Activated CD8-positive, alpha-beta memory T cell treated with anti-CD3 and anti-CD28 coated beads for 24 hours (primary cell): ENCODE data around the gene CUL4B.
"Not testable (repeated sequence)": the region's sequence is repeated elsewhere in the genome, so short reads cannot be mapped to it uniquely, and the experiment has no call there.

Experiments
- DNase-seq: peaks from one replicate; pipeline ENCODE4 v3.0.0-alpha.2; 2020

Gene CUL4B

DNA sequence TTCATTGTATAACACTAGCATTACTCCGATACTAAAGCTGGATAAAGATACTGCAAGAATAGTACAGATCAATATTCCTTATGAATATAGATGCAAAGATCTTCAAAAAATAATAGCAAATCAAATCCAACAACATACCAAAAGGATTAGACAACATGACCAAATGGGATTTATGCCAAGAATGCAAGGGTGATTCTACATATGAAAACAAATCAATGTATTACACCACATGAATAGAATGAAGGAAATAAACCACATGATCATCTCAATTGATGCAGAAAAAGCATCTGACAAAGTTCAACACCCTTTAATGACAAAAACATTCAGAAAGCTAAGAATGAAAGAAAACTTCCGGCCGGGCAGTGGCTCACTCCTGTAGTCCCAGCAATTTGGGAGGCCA, 42.8 kb downstream of the CUL4B start:
- no peak for DNase-seq

DNA sequence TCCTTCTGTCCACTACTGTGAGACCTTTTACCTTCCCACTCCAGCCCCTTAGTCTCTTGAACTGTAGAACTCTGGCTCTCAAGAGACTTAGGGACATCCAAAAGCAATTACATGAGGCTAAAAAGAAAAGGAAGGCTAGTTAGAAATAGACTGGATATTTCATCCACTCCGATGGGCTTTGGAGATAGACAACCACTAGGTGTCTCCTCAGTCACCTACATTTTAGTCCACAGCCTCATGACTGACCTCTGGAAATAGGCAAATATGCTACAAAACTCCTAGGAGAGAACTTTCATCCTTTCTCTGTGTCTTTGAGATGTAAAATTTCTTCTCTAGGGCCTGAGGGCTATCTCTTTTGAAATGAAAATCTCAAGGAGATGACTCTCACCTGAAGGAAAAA, 46.5 kb downstream of the CUL4B start:
- DNase-seq, result no peak

DNA sequence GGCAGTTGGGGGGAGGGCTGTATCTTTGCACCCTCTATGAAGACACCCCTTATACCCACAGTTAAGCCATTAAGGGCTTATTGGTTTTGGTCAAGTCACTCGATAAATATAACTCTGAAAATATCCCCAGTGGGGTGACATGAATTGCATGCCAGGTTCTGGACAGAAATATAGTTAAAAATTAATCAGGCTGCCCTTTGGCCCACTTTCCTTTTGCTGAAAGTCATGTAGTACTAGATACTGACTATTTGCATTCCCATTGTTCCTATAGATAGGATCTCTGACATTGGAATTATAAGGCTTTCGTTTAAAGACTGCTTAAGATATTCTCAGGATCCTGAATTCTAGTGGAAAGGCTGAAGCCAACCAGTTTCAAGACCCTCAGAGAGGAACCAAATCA, 48.1 kb downstream of the CUL4B start:
- DNase-seq, result no peak

DNA sequence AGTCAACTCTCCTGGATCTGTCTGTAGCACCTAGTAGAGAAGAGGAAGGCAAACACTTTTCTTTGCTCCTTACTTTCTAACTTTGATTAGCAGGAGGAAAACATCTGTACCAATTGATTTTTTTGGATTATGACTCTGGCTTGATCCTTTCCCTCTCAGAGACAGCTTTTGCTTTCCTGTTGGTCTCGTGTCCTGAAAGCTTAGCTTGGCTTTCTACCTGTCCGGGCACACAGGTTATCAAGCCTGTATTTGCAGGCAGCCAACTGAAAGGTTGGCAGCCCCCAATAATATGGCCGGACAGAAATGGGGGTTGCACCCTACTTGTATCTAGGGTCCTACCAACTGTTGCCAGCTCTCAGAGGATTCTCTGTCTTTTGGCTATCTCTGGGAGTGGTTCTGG, 48.5 kb downstream of the CUL4B start:
- no peak for DNase-seq

DNA sequence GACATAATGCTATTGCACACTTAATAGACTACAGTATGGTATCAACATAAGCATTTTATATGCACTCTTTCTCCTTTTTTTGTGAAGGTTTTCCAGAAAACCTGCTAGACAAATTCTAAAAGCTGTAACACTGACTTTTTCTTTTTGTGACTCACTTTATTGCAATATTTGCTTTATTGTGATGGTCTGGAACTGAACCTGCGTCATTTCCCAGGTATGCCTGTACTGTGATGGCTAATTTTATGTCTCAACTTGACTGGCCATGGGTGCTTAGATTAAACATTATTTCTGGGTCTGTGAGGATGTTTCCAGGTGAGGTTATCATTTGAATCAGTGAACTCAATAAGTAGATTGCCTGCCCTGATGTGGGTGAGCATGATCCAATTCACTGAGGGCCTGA, 56.2 kb downstream of the CUL4B start:
- DNase-seq, result no peak

DNA sequence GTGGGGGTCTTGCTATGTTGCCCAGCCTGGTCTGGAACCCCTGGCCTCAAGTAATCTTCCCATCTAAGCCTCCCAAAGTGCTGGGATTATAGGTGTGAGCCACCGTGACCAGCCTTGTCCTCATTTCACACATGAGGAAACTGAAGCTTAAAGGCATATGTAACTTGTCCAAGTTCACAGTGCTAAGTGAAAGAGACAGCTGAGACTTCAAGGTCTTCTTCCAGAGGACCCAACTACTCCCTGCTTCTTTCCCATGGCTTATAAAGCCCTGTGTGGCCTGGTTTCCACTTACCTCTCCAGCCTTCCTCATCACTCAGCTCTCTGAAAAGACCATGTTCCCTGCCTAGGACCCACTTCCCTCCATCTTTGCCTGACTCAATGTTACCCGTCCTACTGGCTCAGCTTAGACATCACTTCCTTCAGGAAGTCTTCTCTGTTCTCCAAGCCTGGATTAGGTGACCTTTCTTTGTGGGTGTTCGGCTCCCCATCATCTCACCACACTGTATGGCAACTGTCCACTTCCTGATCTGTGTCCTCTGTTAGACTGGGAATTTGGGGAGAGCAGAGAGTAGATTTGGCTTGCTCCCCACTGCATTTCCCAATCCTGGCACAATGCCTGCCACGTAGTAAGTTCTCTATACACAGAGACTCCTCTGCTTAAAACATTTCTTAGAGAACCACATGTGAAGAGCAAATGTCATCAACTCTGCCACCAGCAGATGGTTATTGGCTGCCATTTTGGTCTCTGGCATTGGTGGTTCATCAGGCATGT, 61.3 kb downstream of the CUL4B start:
- DNase-seq, result no peak

DNA sequence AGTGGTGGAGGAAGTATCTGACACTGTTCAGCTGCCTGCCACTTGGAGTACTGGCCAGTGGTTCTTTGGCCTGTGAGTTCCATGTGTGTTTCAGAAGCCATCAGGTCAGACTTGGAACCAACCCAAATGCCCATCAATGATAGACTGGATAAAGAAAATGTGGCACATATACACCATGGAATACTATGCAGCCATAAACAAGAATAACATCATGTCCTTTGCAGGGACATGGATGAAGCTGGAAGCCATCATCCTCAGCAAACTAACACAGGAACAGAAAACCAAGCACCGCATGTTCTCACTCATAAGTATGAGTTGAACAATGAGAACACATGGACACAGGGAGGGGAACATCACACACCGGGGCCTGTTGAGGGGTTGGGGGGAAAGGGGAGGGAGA, 70.6 kb downstream of the CUL4B start:
- DNase-seq, result not testable (repeated sequence)

DNA sequence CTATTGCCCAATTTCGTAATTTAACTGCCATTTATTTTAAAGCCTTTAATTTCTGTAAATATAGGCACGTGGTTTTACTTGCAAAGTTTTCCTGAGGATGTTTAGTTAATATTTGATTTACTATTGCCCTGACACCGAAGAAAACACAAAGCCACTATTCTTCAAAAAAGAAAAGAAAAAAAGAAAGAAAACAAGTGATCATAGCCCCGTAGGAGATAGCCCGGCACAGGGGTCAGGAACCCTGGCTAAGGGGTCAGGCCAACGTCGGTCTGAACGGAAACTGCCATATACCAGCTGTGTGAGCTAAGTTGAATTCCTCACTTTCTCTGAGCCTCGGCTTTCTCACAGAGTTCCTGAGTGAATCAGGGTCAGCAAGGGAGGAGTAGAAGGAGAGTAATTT, 74.0 kb downstream of the CUL4B start:
- no peak for DNase-seq

DNA sequence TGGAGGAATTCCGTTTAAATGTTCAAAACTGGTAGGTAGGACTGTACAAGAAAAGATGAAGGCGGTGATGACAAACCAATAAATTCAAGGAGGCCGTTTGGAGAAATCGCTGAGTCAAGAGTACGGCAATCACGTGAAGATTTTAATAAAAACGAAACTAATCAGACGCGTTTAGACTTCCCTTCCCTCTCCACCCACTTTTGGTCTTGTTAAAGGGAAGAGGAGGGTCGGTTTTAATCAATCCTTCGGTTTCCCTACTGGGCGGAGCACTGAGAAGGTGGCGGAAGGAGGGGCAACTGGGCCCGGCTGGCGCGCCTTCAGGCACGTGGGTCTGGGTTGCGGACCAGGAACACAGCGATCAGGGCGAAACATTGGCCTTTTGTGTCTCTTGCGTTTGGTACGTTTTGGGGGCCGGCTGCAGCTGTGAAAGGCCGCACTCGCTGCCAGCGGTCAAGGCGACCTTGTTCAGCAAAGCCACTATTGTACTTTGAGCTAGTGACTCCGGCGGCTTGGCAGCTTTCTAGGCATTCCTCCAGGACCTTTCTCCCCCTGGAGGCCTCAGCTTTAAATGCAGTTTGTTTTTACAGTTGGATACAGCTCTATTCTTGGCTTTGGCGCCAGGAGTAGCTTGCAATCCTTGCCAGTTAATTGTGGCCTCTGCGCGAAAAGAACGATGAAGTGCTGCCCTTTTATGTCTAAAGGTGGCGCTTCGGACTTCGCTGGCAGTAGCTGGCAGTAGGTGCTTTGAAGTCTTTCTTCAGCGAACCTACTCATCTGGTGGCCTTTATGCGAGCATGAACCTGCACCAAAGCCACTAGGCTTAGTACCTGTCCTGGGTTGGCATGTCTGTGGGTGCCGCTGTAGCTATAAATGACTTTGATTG, 74.9 kb downstream of the CUL4B start:
- peak; percentile 83 for DNase-seq

DNA sequence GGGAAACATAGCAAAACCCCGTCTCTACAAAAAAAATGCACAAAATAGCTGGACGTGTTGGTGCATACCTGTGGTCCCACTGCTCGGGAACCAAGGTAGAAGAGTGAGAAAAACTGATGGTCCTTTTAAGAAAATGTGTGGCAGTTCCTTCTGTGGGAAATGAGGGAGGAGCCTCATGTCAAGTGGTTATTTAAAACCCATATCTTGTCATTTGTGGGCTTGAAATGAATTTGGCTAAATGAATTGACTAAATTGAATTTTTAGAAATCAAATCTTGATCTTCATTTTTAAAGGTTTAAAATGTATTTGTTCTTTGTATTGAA, 75.5 kb downstream of the CUL4B start:
- no peak for DNase-seq

DNA sequence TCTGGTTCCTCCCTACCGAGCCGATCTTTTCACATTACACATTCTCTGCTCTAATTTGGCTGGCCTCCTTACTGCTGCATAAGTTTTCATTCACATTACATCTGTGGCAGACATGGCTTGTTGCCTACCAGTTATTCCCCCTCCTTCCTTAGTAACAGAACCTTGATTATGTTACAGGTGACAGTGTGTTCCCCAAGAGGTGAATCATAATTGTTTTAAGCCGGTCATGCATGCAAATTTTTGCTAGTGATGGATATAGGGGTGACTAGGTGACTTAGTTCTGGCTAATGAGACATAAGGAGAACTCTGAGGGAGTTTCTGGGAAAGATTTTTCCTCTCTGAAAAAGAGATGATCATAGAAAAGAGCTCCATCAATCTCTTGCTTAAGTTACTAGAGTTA, 83.3 kb downstream of the CUL4B start:
- no peak for DNase-seq

DNA sequence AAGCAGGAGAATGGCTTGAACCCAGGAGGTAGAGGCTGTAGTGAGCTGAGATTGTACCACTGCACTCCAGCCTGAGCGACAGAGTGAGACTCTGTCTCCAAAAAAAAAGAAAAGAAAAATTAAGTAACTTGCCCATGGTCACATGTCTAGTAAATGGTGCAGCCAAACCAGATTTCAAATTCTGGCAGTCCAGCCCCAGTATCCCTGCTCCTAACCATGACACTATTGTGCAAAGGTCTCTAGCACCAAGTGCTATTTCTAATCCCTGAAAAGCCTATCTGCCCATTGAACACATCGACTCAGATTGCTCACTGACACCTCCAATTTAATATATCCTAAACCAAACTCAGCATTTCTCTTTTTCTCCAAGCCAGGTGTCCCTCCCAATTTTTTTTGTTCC, 84.0 kb downstream of the CUL4B start:
- DNase-seq, result no peak

DNA sequence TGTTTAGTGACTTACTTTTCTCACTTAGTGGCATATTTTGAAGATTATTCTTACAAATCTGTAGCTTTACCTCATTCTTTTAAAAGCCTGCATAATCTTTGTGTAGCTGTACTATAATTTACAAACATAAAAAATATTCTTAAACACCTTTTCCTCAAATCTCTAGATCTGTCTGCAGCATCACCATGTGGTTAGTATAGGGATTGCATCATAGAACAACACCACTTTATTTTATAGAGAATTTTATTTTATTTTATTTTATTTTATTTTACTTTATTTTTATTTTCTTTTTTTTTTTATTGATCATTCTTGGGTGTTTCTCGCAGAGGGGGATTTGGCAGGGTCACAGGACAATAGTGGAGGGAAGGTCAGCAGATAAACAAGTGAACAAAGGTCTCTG, 85.3 kb downstream of the CUL4B start:
- not testable (repeated sequence) for DNase-seq
